ENCODE measurements around the gene CCDC78. TPM values are rescaled to one million over a fixed set of nuclear protein-coding genes. Genes with fewer than 3 reads are reported as not detected.
A peak's percentile ranks its signal among the peaks of the same experiment; 100 is the strongest.
"Not testable (repeated sequence)": the region's sequence is repeated elsewhere in the genome, so short reads cannot be mapped to it uniquely, and the experiment has no call there.

Gene CCDC78
- total RNA-seq, 4 donors from 2014 or later = 0.13 TPM; not detected in 3

DNA sequence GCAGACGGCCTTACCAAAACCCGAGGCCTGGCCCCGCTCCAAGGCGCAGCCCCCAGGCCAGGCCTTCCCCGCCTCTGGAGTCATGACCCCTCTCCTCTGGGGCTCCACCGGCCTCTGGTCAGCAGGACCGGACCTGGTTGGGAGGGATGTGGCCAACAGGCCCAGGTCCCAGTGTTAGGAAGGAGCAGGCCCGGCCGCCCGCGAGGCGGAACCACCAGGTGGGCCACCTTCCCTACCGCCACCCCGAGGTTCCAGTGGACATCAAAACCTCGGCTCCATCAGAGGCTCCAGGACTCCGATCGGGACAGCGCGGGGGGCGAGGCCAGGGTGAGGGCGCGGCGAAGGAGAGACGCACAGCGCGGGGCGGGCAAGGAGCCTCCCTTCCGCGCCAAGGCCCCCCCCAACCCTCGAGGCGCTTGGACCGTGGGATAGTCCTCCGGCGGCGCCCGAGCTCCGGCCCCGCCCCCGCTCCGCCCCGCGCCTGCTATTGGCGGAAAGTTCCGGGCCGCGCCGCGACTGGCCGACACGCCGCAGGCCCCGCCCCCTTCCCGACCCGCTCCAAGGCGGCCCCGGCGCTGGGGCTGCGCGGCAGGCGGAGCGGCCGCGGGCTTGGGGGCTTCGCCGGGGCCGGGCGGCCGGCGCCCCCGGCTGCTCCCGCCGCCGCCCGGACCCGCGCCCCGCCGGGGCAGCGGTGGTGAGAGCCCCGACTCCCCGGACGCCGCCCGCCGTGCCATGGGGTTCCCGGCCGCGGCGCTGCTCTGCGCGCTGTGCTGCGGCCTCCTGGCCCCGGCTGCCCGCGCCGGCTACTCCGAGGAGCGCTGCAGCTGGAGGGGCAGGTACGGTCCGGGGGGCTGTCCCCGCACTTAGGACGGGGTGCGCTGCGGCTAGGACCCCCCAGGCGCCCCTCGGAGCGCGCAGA is 11.4 kb downstream of the CCDC78 start, which contains the start of gene METRN:
Gene METRN, plus strand, starts transcription at position 561 of the 919 bp plus-strand sequence. Its CDS starts 172 bp downstream, at position 733.
- H3K4me1 ChIP-seq = peaks cover 0 to 61% (median 18%) of the 10 kb centered on the region in 3 donors
- TF ChIP-seq POLR2AphosphoS5 (IDR thresholded peaks at IDR 0.05) (no peak), POLR2A (IDR thresholded peaks at IDR 0.05) (no peak), EP300 (IDR thresholded peaks at IDR 0.05) (no peak), CTCF (IDR thresholded peaks at IDR 0.05) (no peak)
- 0% methylated on average over 1 to 3 of the region's 108 CpGs for WGBS, 2 donors (ENCODE audit: low coverage in 1 of 2)
- H3K27ac ChIP-seq = peak within 1 kb of the TSS in 3 of 4 donors; percentile 64 to 80 (median 74)
- peaks cover 27% of the 10 kb centered on the region for H3K27me3 ChIP-seq
- peaks cover 0 to 6% of the 10 kb centered on the region in 2 donors for H3K36me3 ChIP-seq
- no peaks in the 10 kb centered on the region for H3K9me3 ChIP-seq
- peak; percentile 94 for ATAC-seq
- peak within 1 kb of the TSS; percentile 73 to 79 for H3K4me3 ChIP-seq

GRCh38 chr16:714079-714478 is 12.2 kb downstream of the CCDC78 start:
- TF ChIP-seq POLR2A (IDR thresholded peaks at IDR 0.05) (no peak), CTCF (IDR thresholded peaks at IDR 0.05) (no peak), POLR2AphosphoS5 (IDR thresholded peaks at IDR 0.05) (no peak), EP300 (IDR thresholded peaks at IDR 0.05) (no peak)
- Histone ChIP-seq H3K27ac (no peak overlapping the region), H3K4me3 (peak overlapping the region in 1 of 2 donors; percentile 79), H3K36me3 (peaks cover 0 to 6% of the 10 kb centered on the region in 2 donors), H3K4me1 (peaks cover 0 to 59% (median 19%) of the 10 kb centered on the region in 3 donors), H3K9me3 (no peaks in the 10 kb centered on the region), H3K27me3 (peaks cover 34% of the 10 kb centered on the region)
- no peak for ATAC-seq
- WGBS, 2 donors (ENCODE audit: low coverage in 1 of 2) = 73% methylated on average over 6 of the region's 11 CpGs; no CpG with 5 or more reads in 1 of the 2 donors

- TF ChIP-seq CTCF (IDR thresholded peaks at IDR 0.05) = peak in 2 of 4 experiments; percentile 23 to 41
- H3K4me3 ChIP-seq, H3K27ac ChIP-seq, H3K36me3 ChIP-seq, ATAC-seq, H3K9me3 ChIP-seq: not testable (repeated sequence)
- H3K27me3 ChIP-seq = peaks cover 47% of the 10 kb centered on the region
- 33 to 43% methylated on average over 2 to 4 of the region's 13 CpGs for WGBS, 2 donors (ENCODE audit: low coverage in 1 of 2)
- H3K4me1 ChIP-seq = peaks cover 0 to 58% (median 19%) of the 10 kb centered on the region in 3 donors
Observed at GRCh38 chr16:712740-713250, 13.4 kb downstream of the CCDC78 start.

DNA sequence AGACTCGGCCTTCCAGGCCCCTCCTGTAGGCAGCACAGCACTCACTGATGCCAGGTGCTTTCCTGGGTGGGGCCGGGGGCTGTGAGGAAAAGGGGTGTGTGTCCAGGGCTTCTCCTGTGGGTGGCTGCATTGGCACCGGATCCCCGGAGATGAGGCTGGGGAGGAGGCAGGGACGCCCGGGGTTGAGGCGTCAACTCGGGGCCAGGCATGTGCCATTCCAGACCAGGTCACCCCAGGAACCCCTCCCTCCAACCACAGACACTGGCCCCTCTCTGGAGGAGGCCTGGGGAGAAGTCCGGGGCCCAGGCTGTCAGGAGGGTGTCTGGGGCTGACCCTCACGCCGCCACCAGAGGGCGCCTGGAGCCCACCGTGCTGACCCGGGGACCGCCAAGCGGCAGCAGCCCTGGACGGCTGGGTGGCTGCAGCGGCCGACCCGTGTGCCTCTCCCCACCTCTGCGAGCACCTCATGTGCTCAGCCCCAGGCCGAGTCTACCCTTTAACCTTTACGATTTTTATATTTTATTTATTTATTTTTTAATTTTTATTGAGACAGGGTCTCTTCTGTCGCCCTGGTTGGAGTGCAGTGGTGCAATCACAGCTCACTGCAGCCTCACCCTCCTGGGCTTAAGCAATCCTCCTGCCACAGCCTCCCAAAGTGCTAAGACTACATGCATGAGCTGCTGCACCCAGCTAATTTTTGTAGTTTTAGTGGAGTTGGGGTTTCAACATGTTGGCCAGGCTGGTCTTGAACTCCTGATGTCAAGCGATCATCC is 14.5 kb downstream of the CCDC78 start:
- no peaks in the 10 kb centered on the region for H3K9me3 ChIP-seq
- peaks cover 0 to 49% (median 18%) of the 10 kb centered on the region in 3 donors for H3K4me1 ChIP-seq
- peaks cover 57% of the 10 kb centered on the region for H3K27me3 ChIP-seq
- H3K4me3 ChIP-seq = no peak overlapping the region
- ATAC-seq = peak; percentile 58
- WGBS, 2 donors (ENCODE audit: low coverage in 1 of 2) = 2 to 15% methylated on average over 8 to 15 of the region's 25 CpGs
- TF ChIP-seq EP300 (IDR thresholded peaks at IDR 0.05) (no peak), CTCF (IDR thresholded peaks at IDR 0.05) (peak in 3 of 4 experiments; percentile 90 to 98 (median 93))
- H3K27ac ChIP-seq = no peak overlapping the region
- peaks cover 0 to under 1% of the 10 kb centered on the region in 2 donors for H3K36me3 ChIP-seq
